ENCODE results near the gene BBS2. TPM values are rescaled to one million over a fixed set of nuclear protein-coding genes. Genes with fewer than 3 reads are reported as not detected.
A peak's percentile ranks its signal among the peaks of the same experiment; 100 is the strongest.

BBS2 gene
- total RNA-seq, 1 donor = 62.2 TPM

- Histone ChIP-seq H3K4me1 (ENCODE audit: insufficient read depth, low read length) (no peaks in the 10 kb centered on the region), H3K4me3 (ENCODE audit: insufficient read depth, low read length) (no peak overlapping the region), H4K20me1 (ENCODE audit: insufficient read depth, low read length) (no peaks in the 10 kb centered on the region), H3K27ac (ENCODE audit: low read depth, low read length) (no peak overlapping the region), H2AFZ (ENCODE audit: low read length) (no peak overlapping the region), H3K9me3 (ENCODE audit: low read depth, low read length) (no peaks in the 10 kb centered on the region), H3K27me3 (ENCODE audit: insufficient read depth, low read length) (peaks cover 13% of the 10 kb centered on the region), H3K36me3 (ENCODE audit: insufficient read depth, low read length) (no peaks in the 10 kb centered on the region), H3K79me2 (ENCODE audit: insufficient read depth, low read length) (no peaks in the 10 kb centered on the region), H3K4me2 (ENCODE audit: insufficient read depth, low read length) (no peak overlapping the region)
- DNase-seq (ENCODE audit: insufficient read length, low spot score, missing footprints) = no peak
- no peak for TF ChIP-seq CTCF (IDR thresholded peaks at IDR 0.05; ENCODE audit: extremely low read depth, low read depth, low read length)
Measured at GRCh38 chr16:56532714-56533113, 12.9 kb upstream of the BBS2 start.

- no peaks in the 10 kb centered on the region for H3K36me3 ChIP-seq (ENCODE audit: insufficient read depth, low read length)
- H3K4me1 ChIP-seq (ENCODE audit: insufficient read depth, low read length) = no peaks in the 10 kb centered on the region
- TF ChIP-seq CTCF (IDR thresholded peaks at IDR 0.05; ENCODE audit: extremely low read depth, low read depth, low read length) = no peak
- H4K20me1 ChIP-seq (ENCODE audit: insufficient read depth, low read length) = no peaks in the 10 kb centered on the region
- no peaks in the 10 kb centered on the region for H3K9me3 ChIP-seq (ENCODE audit: low read depth, low read length)
- no peak overlapping the region for H3K27ac ChIP-seq (ENCODE audit: low read depth, low read length)
- H3K79me2 ChIP-seq (ENCODE audit: insufficient read depth, low read length) = no peaks in the 10 kb centered on the region
- H3K27me3 ChIP-seq (ENCODE audit: insufficient read depth, low read length) = peaks cover 8% of the 10 kb centered on the region
- H3K4me2 ChIP-seq (ENCODE audit: insufficient read depth, low read length) = no peak overlapping the region
- no peak overlapping the region for H3K4me3 ChIP-seq (ENCODE audit: insufficient read depth, low read length)
- DNase-seq (ENCODE audit: insufficient read length, low spot score, missing footprints) = no peak
- H2AFZ ChIP-seq (ENCODE audit: low read length) = no peak overlapping the region
Measured at GRCh38 chr16:56530872-56531271, 11.0 kb upstream of the BBS2 start.

GRCh38 chr16:56525236-56525635 is 5.4 kb upstream of the BBS2 start:
- Histone ChIP-seq H4K20me1 (ENCODE audit: insufficient read depth, low read length) (no peaks in the 10 kb centered on the region), H3K27me3 (ENCODE audit: insufficient read depth, low read length) (no peaks in the 10 kb centered on the region), H3K9me3 (ENCODE audit: low read depth, low read length) (no peaks in the 10 kb centered on the region), H3K36me3 (ENCODE audit: insufficient read depth, low read length) (no peaks in the 10 kb centered on the region), H3K4me1 (ENCODE audit: insufficient read depth, low read length) (peaks cover 8% of the 10 kb centered on the region), H3K79me2 (ENCODE audit: insufficient read depth, low read length) (no peaks in the 10 kb centered on the region), H2AFZ (ENCODE audit: low read length) (peak overlapping the region; percentile 79), H3K4me2 (ENCODE audit: insufficient read depth, low read length) (peak overlapping the region; percentile 34), H3K27ac (ENCODE audit: low read depth, low read length) (peak overlapping the region; percentile 28), H3K4me3 (ENCODE audit: insufficient read depth, low read length) (peak overlapping the region; percentile 44)
- peak; percentile 84 for DNase-seq (ENCODE audit: insufficient read length, low spot score, missing footprints)
- TF ChIP-seq CTCF (IDR thresholded peaks at IDR 0.05; ENCODE audit: extremely low read depth, low read depth, low read length) = no peak

- no peak for DNase-seq (ENCODE audit: insufficient read length, low spot score, missing footprints)
- TF ChIP-seq CTCF (IDR thresholded peaks at IDR 0.05; ENCODE audit: extremely low read depth, low read depth, low read length) = no peak
- Histone ChIP-seq H3K27me3 (ENCODE audit: insufficient read depth, low read length) (no peaks in the 10 kb centered on the region), H3K9me3 (ENCODE audit: low read depth, low read length) (no peaks in the 10 kb centered on the region), H4K20me1 (ENCODE audit: insufficient read depth, low read length) (peaks cover 16% of the 10 kb centered on the region), H3K4me2 (ENCODE audit: insufficient read depth, low read length) (peak overlapping the region; percentile 90), H3K4me3 (ENCODE audit: insufficient read depth, low read length) (peak overlapping the region; percentile 94), H3K27ac (ENCODE audit: low read depth, low read length) (peak overlapping the region; percentile 49), H3K36me3 (ENCODE audit: insufficient read depth, low read length) (no peaks in the 10 kb centered on the region), H3K4me1 (ENCODE audit: insufficient read depth, low read length) (peaks cover 22% of the 10 kb centered on the region), H2AFZ (ENCODE audit: low read length) (peak overlapping the region; percentile 99), H3K79me2 (ENCODE audit: insufficient read depth, low read length) (peaks cover 38% of the 10 kb centered on the region)
Measured at GRCh38 chr16:56520251-56520577, 390 bp upstream of the BBS2 start.
